HepG2 (cell line): ENCODE results near the gene UNC5C. TPM values are rescaled to one million over a fixed set of nuclear protein-coding genes. Genes with fewer than 3 reads are reported as not detected.
"Not testable (repeated sequence)": the region's sequence is repeated elsewhere in the genome, so short reads cannot be mapped to it uniquely, and the experiment has no call there.

Source experiments
- ATAC-seq: fragments of 200-7000 bp; cut with Tn5 transposase; 3 replicates; pipeline ENCODE4 v1.9.1; 2020; ENCODE audit warnings: mild to moderate bottlenecking, moderate library complexity
- BruUV-seq: library from RNA; stranded (reverse); fragments of 400-500 nt; replicated peaks from 2 replicates; lab custom pipeline; 2021; lab: Mats Ljungman, UMichigan
- CTCF ChIA-PET: fragments of 300-600 bp; formaldehyde crosslinking; extraction: SDS; loops from one replicate; lab custom pipeline; 2021; ENCODE audit warnings: low total read pairs, inconsistent platforms, low intra/inter-chr PET ratio; lab: Yijun Ruan, JAX
- POLR2A ChIA-PET: fragments of 350-600 bp; sonication (Branson Sonifier 250); formaldehyde crosslinking; loops from one replicate; lab custom pipeline; 2020; ENCODE audit warnings: antibody characterized with exemption, inconsistent platforms; lab: Yijun Ruan, JAX
- DNase-seq: peaks from one replicate; pipeline ENCODE4 v3.0.0-alpha.2; 2015; ENCODE audit warnings: low spot score
- FAIRE-seq: peaks from 3 replicates; lab custom pipeline; 2011; peaks lifted over from hg19 to GRCh38; lab: Jason Lieb, UNC
- H2AFZ ChIP-seq: one replicate; pipeline ENCODE4 v1.6.1; 2011; ENCODE audit warnings: low read length, inconsistent platforms
- H3K27ac ChIP-seq: fragments of 300-600 bp; 3 replicates; pipeline ENCODE4 v1.8.0; 2011; ENCODE audit warnings: mixed run types, mild to moderate bottlenecking, mixed read lengths, low read length, inconsistent platforms; ENCODE audit not compliant: insufficient read depth; ENCODE audit errors: extremely low read length
- H3K27me3 ChIP-seq, 2 experiments: fragments of 200-600 bp in 1 of 2; 2 replicates in 1 of 2; 3 replicates in 1 of 2; pipeline versions ENCODE4 v1.6.0 to v1.8.0; 2011; ENCODE audit warnings: low read length in 2 of 2, mild to moderate bottlenecking in 2 of 2, moderate library complexity in 2 of 2, inconsistent platforms in 1 of 2; ENCODE audit not compliant: insufficient read depth in 2 of 2, control insufficient read depth in 1 of 2
- H3K36me3 ChIP-seq, 2 experiments: fragments of 200-600 bp in 1 of 2; replicated peaks in 1 of 2; 2 replicates in 1 of 2; 3 replicates in 1 of 2; pipeline versions ENCODE4 v1.5.1 to v1.8.0; 2011; ENCODE audit warnings: low read length in 2 of 2, inconsistent platforms in 1 of 2; ENCODE audit not compliant: insufficient read depth in 2 of 2, control insufficient read depth in 1 of 2
- H3K4me1 ChIP-seq: 2 replicates; pipeline ENCODE4 v1.5.1; 2012; ENCODE audit warnings: low read length, inconsistent platforms; ENCODE audit not compliant: insufficient read depth
- H3K4me2 ChIP-seq: 2 replicates; pipeline ENCODE4 v1.6.0; 2011; ENCODE audit warnings: low read depth, low read length, inconsistent platforms
- H3K4me3 ChIP-seq, 3 experiments: fragments of 200-600 bp in 1 of 3; sonication (generic), shearing (Covaris generic) in 1 of 3; replicated peaks in 1 of 3; 2 replicates each; pipeline ENCODE4 v1.5.1; 2011 to 2016; ENCODE audit warnings: low read length in 3 of 3, inconsistent platforms in 2 of 3, low read depth in 2 of 3, mild to moderate bottlenecking in 2 of 3, control low read depth in 1 of 3, mixed read lengths in 1 of 3; ENCODE audit not compliant: insufficient read depth in 1 of 3
- H3K79me2 ChIP-seq: one replicate; pipeline ENCODE4 v1.6.1; 2011; ENCODE audit warnings: low read length, inconsistent platforms; ENCODE audit not compliant: insufficient read depth
- H3K9ac ChIP-seq: 2 replicates; pipeline ENCODE4 v1.6.0; 2011; ENCODE audit warnings: mild to moderate bottlenecking, low read depth, low read length, inconsistent platforms; ENCODE audit not compliant: insufficient read depth
- H3K9me3 ChIP-seq: 2 replicates; pipeline ENCODE4 v1.5.1; 2012; ENCODE audit warnings: mild to moderate bottlenecking, low read length
- H4K20me1 ChIP-seq: 2 replicates; pipeline ENCODE4 v1.6.0; 2011; ENCODE audit warnings: inconsistent platforms, mild to moderate bottlenecking, low read length, moderate library complexity; ENCODE audit not compliant: insufficient read depth
- DZIP1 ChIP-seq: sonication (generic); formaldehyde crosslinking; IDR thresholded peaks from 2 replicates; pipeline ENCODE4 v1.5.0; 2020; ENCODE audit warnings: mild to moderate bottlenecking, missing genetic modification reagents
- LCORL ChIP-seq, 2 experiments: fragments of 450-650 bp in 1 of 2; sonication (generic) in 1 of 2; formaldehyde crosslinking in 1 of 2; IDR thresholded peaks; 2 replicates each; pipeline versions ENCODE4 v1.5.0 to v1.6.1; 2017 to 2020; ENCODE audit warnings: antibody characterized with exemption in 1 of 2, missing genetic modification reagents in 1 of 2
- ZBTB39 ChIP-seq: sonication (generic); formaldehyde crosslinking; IDR thresholded peaks from 2 replicates; pipeline ENCODE4 v1.5.0; 2020; ENCODE audit warnings: missing genetic modification reagents
- ZNF580 ChIP-seq: IDR thresholded peaks from 2 replicates; pipeline ENCODE4 v1.6.1; 2016; ENCODE audit warnings: low read depth, borderline replicate concordance
- WGBS: methylation state at CpG from one replicate; pipeline ENCODE4 v1.1.6; 2017; ENCODE audit warnings: low lambda C conversion rate; 5-methylcytosine and 5-hydroxymethylcytosine counted together
- in situ Hi-C: cut with HindIII; loops from 2 replicates; pipeline ENCODE4 v1.10.0; 2017; ENCODE audit warnings: low pct_unique_long_range_greater_than_20kb; ENCODE audit not compliant: extremely low pct_ligation_motif_present
- intact Hi-C: fragments of 100-400 bp; cut with micrococcal nuclease; formaldehyde crosslinking; loops from one replicate; pipeline ENCODE4 v1.10.0; 2022; ENCODE audit not compliant: unreplicated experiment
- polyA plus RNA-seq, 8 experiments: library from polyadenylated mRNA; depleted of rRNA in 3 of 8; stranded (reverse) in 7 of 8; unstranded in 1 of 8; fragments of >200 nt; fragmentation: Illumina TruSeq in 4 of 8; extraction: Trizol in 4 of 8; gene quantifications; 2 replicates each; pipeline versions ENCODE4 v1.2.1 to v1.2.3, GENCODE V29; 2011 to 2016; ENCODE audit warnings: low read depth in 4 of 8, missing spikeins in 1 of 8, mixed read lengths in 1 of 8; ENCODE audit not compliant: insufficient read depth in 1 of 8
- total RNA-seq, 5 experiments: library from RNA; depleted of rRNA; stranded (reverse); fragments of >200 nt; fragmentation: Illumina TruSeq; extraction: Trizol; gene quantifications; 2 replicates each; pipeline ENCODE4 v1.2.3, GENCODE V29; 2016; ENCODE audit warnings: low read depth in 1 of 5

The UNC5C gene
- total and polyA plus RNA-seq, 2 of the 13 experiments (the other 11 are each of a cell fraction or from before 2014, with no cell fraction given), result not detected

- no peak for TF ChIP-seq ZBTB39 (CRISPR knock-in tag)
- TF ChIP-seq DZIP1 (CRISPR knock-in tag), result no peak
- TF ChIP-seq LCORL (IDR thresholded peaks at IDR 0.05), result no peak
- no peak for TF ChIP-seq LCORL (CRISPR knock-in tag; IDR thresholded peaks at IDR 0.05)
- no peak for TF ChIP-seq ZNF580
Observed at GRCh38 chr4:95178938-95179337, 369.8 kb downstream of the UNC5C start (continued).

- ATAC-seq, H3K4me1 ChIP-seq, DNase-seq, H3K27me3 ChIP-seq, CTCF ChIA-PET, H3K27ac ChIP-seq, H3K9me3 ChIP-seq, POLR2A ChIA-PET, FAIRE-seq, H4K20me1 ChIP-seq, H3K36me3 ChIP-seq, intact Hi-C loops, H2AFZ ChIP-seq, H3K79me2 ChIP-seq, H3K9ac ChIP-seq, H3K4me3 ChIP-seq, BruUV-seq, H3K4me2 ChIP-seq: not testable (repeated sequence)
- WGBS, result 88% methylated on average over 1 of the region's 3 CpGs
- in situ Hi-C loops, result loop anchor here (25.0 kb wide), 1 partner anchor 1991 kb away; no protein-coding TSS in a partner anchor
Observed at GRCh38 chr4:95171377-95171776, 377.4 kb downstream of the UNC5C start.
